ENCODE measurements around the gene FMO1.

DNA sequence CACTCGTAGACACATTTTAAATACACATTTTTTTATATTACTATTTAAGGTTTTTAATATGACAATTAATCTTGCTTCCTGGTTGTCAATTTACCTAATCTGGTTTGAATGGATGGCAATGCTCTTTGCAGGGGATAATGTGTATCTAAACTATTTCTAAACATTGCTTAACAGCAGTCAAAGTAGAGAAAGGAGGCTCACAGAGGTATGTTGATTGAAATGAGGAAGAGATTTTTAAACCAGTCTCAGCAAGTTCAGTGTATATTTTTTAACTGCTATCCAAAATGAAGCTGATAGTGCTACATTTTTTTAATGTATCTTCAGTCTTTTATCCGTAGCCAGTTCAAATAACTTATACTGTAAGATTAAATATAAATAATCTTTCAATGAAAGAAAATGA is 17.4 kb downstream of the FMO1 start:
- TF ChIP-seq POLR2A (IDR thresholded peaks at IDR 0.05), result no peak
- TF ChIP-seq, protein P1, sequence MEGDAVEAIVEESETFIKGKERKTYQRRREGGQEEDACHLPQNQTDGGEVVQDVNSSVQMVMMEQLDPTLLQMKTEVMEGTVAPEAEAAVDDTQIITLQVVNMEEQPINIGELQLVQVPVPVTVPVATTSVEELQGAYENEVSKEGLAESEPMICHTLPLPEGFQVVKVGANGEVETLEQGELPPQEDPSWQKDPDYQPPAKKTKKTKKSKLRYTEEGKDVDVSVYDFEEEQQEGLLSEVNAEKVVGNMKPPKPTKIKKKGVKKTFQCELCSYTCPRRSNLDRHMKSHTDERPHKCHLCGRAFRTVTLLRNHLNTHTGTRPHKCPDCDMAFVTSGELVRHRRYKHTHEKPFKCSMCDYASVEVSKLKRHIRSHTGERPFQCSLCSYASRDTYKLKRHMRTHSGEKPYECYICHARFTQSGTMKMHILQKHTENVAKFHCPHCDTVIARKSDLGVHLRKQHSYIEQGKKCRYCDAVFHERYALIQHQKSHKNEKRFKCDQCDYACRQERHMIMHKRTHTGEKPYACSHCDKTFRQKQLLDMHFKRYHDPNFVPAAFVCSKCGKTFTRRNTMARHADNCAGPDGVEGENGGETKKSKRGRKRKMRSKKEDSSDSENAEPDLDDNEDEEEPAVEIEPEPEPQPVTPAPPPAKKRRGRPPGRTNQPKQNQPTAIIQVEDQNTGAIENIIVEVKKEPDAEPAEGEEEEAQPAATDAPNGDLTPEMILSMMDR (IDR thresholded peaks at IDR 0.05), result no peak

All from stomach (tissue), 4 donors.